ENCODE measurements around the gene ZNF568.

- TF ChIP-seq TAF1 (IDR thresholded peaks at IDR 0.05; ENCODE audit: borderline replicate concordance, low read depth, low read length) (no peak), REST (IDR thresholded peaks at IDR 0.05; ENCODE audit: low read depth, low read length) (no peak), CTCF (IDR thresholded peaks at IDR 0.05) (no peak), CHD2 (IDR thresholded peaks at IDR 0.05; ENCODE audit: low read length, partially characterized antibody) (no peak), ZBTB33 (IDR thresholded peaks at IDR 0.05; ENCODE audit: borderline replicate concordance, low read depth) (no peak), RAD21 (IDR thresholded peaks at IDR 0.05; ENCODE audit: low read length) (no peak), MXI1 (IDR thresholded peaks at IDR 0.05; ENCODE audit: low read depth, low read length) (no peak), SIN3A (IDR thresholded peaks at IDR 0.05; ENCODE audit: borderline replicate concordance, low read depth, low read length) (no peak)
Measured at GRCh38 chr19:36891768-36892357, 24.3 kb upstream of the ZNF568 start.

Measured in SK-N-SH (cell line).